Superior temporal gyrus (tissue), 1 donor: ENCODE data around the gene MCC.
A peak's percentile ranks its signal among the peaks of the same experiment; 100 is the strongest.

ENCODE experiments used
- DNase-seq: peaks from one replicate; pipeline ENCODE4 v3.0.0-alpha.2; 2016; ENCODE audit errors: extremely low spot score

MCC gene

GRCh38 chr5:113271015-113271414 is 217.2 kb downstream of the MCC start:
- DNase-seq: no peak

- no peak for DNase-seq
Measured at GRCh38 chr5:113270086-113270485, 218.2 kb downstream of the MCC start.

GRCh38 chr5:113269023-113269997 is 218.9 kb downstream of the MCC start:
- DNase-seq: no peak

- no peak for DNase-seq
Measured at GRCh38 chr5:113268232-113268631, 220.0 kb downstream of the MCC start.

GRCh38 chr5:113267361-113267900 is 220.8 kb downstream of the MCC start:
- DNase-seq: no peak

GRCh38 chr5:113266913-113267227 is 221.4 kb downstream of the MCC start:
- DNase-seq: no peak

DNA sequence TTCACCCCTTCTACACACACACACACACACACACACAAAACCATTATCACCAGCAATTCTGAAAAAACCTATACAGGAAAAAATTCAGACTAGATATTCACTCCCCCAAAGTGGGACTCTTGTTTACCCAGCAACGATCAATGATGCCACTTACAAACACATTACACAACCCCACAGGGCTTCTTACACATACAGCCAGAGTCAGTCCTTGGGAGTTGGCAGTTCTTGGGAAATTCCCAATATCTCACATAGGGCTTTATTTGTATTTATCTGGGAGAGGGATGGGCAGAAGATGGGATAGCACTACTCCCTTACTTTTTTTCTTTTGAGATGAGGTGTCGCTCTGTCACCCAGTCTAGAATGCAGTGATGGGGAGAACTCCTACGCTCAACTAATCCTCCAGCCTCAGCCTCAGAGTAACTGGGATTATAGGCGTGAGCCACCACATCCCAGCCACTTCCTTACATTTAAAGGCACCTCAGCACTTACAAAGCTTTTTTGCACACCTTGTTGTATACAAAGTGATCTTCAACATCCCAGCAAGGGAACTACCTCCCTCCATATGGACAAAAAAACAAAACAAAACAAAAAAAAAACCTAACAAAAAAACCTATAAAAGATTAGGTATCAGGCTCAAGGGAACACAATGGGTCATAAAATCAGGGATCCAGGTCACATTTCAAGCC is 221.9 kb downstream of the MCC start:
- no peak for DNase-seq

DNA sequence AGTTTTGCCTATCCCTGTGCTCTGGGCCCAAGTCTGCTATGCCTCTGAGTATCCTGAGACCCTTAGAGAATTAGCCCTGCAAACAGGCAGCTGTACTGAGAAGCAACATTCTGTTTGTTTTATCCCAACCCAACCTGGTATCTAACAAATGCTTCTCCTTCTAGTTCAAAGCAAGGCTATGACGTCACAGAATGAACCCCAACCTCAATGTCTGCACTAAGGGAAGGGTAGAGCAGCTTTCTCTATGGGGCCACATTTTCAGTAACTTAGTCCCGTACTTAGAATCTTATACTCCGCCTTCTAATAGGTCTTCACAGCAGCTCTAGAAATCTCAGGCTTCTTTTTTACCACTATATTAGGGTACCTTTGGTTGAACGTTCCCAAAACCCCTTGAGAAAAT is 223.1 kb downstream of the MCC start:
- no peak for DNase-seq

GRCh38 chr5:113264046-113264445 is 224.2 kb downstream of the MCC start:
- DNase-seq: no peak

DNA sequence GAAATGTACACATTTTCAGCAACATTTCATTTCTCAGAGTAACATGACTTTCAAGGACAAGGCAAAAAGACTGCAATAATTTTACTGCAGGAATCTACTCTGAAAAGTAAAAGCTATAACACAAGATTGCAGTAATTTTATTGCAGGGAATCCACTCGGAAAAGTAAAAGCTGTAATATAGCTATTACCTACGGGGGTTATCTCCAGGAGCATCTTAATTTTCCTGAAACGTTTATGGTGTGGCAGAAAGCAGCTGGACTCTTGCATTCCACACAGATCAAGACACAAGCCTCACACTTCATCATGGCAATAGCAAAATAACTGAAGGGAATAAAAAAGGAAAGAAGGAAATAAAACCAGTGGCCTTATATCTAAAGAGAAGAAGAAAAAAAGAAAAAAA is 224.7 kb downstream of the MCC start:
- DNase-seq: no peak

- DNase-seq: no peak
Measured at GRCh38 chr5:113262674-113263073, 225.6 kb downstream of the MCC start.

- DNase-seq: no peak
Measured at GRCh38 chr5:113259034-113259433, 229.2 kb downstream of the MCC start.

DNA sequence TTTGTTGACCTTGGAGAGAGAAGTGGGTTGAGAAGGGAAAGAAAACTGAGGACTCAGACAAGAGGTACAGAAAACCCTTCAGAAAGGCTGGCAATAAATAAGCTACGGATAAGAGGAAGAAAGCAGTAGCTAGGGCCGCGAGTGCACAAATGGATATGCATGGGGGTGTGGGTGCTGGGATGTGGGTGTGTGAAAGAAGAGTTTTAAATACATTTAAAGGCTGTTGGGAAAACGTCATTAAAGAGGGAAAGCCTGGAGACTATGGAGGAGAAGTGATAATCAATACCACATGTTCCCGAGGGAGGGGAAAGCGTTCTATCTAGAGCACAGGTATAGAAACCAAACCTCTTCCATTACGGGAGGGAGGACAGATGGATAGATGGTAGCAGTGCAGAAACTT is 230.7 kb downstream of the MCC start:
- DNase-seq: no peak

GRCh38 chr5:113256671-113257452 is 231.4 kb downstream of the MCC start:
- no peak for DNase-seq

- no peak for DNase-seq
Measured at GRCh38 chr5:113255579-113256386, 232.5 kb downstream of the MCC start.

- no peak for DNase-seq
Measured at GRCh38 chr5:113255105-113255504, 233.1 kb downstream of the MCC start.

DNA sequence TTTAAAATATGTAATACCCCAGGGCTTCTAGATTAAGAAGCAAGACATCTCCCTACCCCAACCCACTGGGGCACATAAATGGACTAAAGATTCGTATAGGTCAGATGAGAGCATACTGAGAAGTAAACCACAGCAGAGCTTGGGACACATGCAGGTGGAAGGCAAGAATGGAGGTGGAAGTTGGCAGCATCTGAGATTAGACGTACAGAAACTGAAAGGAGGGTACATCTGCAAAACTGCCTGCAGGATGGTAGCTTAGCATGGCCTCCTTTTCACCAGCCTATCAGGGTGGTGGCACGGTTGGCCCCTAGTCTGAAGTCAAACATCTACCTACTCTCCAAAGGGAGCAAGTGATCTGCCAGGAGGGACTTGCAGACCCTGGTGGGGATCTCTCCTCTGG is 235.2 kb downstream of the MCC start:
- DNase-seq: no peak

DNA sequence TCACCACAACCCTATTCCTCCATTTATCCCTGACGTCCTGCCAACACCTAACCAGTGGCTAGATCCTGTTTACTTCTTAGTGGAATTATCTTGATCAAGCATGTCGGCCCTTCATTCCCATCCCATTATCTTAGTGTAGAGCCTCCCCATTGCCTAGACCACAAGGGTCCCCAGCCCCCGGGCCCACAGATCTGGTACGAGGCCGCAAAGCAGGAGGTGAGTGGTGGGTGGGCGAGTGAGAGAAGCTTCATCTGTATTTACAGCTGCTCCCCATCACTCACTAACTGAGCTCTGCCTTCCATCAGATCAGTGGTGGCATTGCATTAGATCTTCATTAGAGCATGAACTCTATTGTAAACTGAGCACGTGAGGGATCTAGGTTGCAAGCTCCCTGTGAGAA is 236.2 kb downstream of the MCC start:
- no peak for DNase-seq

GRCh38 chr5:113250341-113250953 is 237.8 kb downstream of the MCC start:
- DNase-seq: no peak

GRCh38 chr5:113249206-113249605 is 239.0 kb downstream of the MCC start:
- DNase-seq: no peak

GRCh38 chr5:113246361-113246870 is 241.8 kb downstream of the MCC start:
- peak; percentile 34 for DNase-seq
